Measurements from ENCODE around the gene SCYGR2. TPM values are rescaled to one million over a fixed set of nuclear protein-coding genes. Genes with fewer than 3 reads are reported as not detected.

Gene SCYGR2
- polyA plus RNA-seq, 1 donor from 2014 or later = not detected

Other genes starting within 250 kb of the SCYGR2 start
- not detected for gene TM4SF20, start 219.6 kb upstream of the SCYGR2 start, polyA plus RNA-seq (ENCODE audit: insufficient read depth, low read depth, low replicate concordance)
- gene SCYGR1, start 210.9 kb upstream of the SCYGR2 start, polyA plus RNA-seq (ENCODE audit: insufficient read depth, low read depth, low replicate concordance) = not detected
- 39.7 TPM for gene AGFG1, start 126.7 kb upstream of the SCYGR2 start, polyA plus RNA-seq (ENCODE audit: insufficient read depth, low read depth, low replicate concordance)
- gene SCYGR3, start 15.9 kb downstream of the SCYGR2 start, polyA plus RNA-seq (ENCODE audit: insufficient read depth, low read depth, low replicate concordance) = not detected
- not detected for gene SCYGR4, start 18.6 kb downstream of the SCYGR2 start, polyA plus RNA-seq (ENCODE audit: insufficient read depth, low read depth, low replicate concordance)
- gene SCYGR5, start 67.9 kb downstream of the SCYGR2 start, polyA plus RNA-seq (ENCODE audit: insufficient read depth, low read depth, low replicate concordance) = not detected
- gene SLC19A3, start 119.1 kb downstream of the SCYGR2 start, polyA plus RNA-seq (ENCODE audit: insufficient read depth, low read depth, low replicate concordance) = 2.1 TPM
- gene SCYGR6, start 125.9 kb downstream of the SCYGR2 start, polyA plus RNA-seq (ENCODE audit: insufficient read depth, low read depth, low replicate concordance) = not detected
- not detected for gene SCYGR7, start 129.4 kb downstream of the SCYGR2 start, polyA plus RNA-seq (ENCODE audit: insufficient read depth, low read depth, low replicate concordance)
- gene SCYGR8, start 147.0 kb downstream of the SCYGR2 start, polyA plus RNA-seq (ENCODE audit: insufficient read depth, low read depth, low replicate concordance) = not detected
- gene CCL20, start 214.9 kb downstream of the SCYGR2 start, polyA plus RNA-seq (ENCODE audit: insufficient read depth, low read depth, low replicate concordance) = not detected